AG04450 (cell line): Measurements from ENCODE around the gene EXOC1L. TPM values are rescaled to one million over a fixed set of nuclear protein-coding genes. Genes with fewer than 3 reads are reported as not detected.

Source experiments
- CTCF ChIA-PET: fragments of 300-600, 350-600 bp; formaldehyde crosslinking; extraction: SDS; loops from one replicate; lab custom pipeline; 2022; ENCODE audit warnings: antibody characterized with exemption, inconsistent platforms; lab: Charles Lee
- POLR2A ChIA-PET: fragments of 350-600 bp; formaldehyde crosslinking; extraction: SDS; loops from one replicate; lab custom pipeline; 2021; ENCODE audit warnings: antibody characterized with exemption, inconsistent platforms; lab: Yijun Ruan, JAX
- DNase-seq: peaks from one replicate; pipeline ENCODE4 v3.0.0-alpha.2; 2011; ENCODE audit warnings: low read depth, low spot score
- H3K27ac ChIP-seq: one replicate; pipeline ENCODE4 v1.5.1; 2012; ENCODE audit warnings: low read depth, low read length, control low read depth
- H3K27me3 ChIP-seq: one replicate; pipeline ENCODE4 v1.6.0; 2012; ENCODE audit warnings: low read length; ENCODE audit not compliant: control insufficient read depth, insufficient read depth
- H3K4me3 ChIP-seq: 2 replicates; pipeline ENCODE4 v1.5.1; 2011; ENCODE audit warnings: mild to moderate bottlenecking, low read depth, low read length, control low read depth
- H3K9me3 ChIP-seq: 2 replicates; pipeline ENCODE4 v1.5.1; 2012; ENCODE audit warnings: low read length; ENCODE audit not compliant: control insufficient read depth, insufficient read depth
- CTCF ChIP-seq: IDR thresholded peaks from 2 replicates; pipeline ENCODE4 v1.5.1; 2011; ENCODE audit warnings: low read depth, low read length, control low read depth, inconsistent platforms
- polyA plus RNA-seq: library from polyadenylated mRNA; depleted of rRNA; stranded (reverse); fragments of >200 nt; gene quantifications from 2 replicates; pipeline ENCODE4 v1.2.3, GENCODE V29; 2011

EXOC1L gene
- polyA plus RNA-seq, 1 experiment: not detected

- H3K4me3 ChIP-seq: no peak overlapping the region
- no peak overlapping the region for H3K27ac ChIP-seq
- H3K27me3 ChIP-seq: no peaks in the 10 kb centered on the region
- H3K9me3 ChIP-seq: no peaks in the 10 kb centered on the region
- ChIA-PET POLR2A (interaction anchor here (1.1 kb wide), 1 partner anchor 84 kb away, joined by 6 read pairs; the partner anchor contains the start of gene CEP135), CTCF (interaction anchor here (0.6 to 0.9 kb wide), 3 partner anchors 146 to 502 kb away, joined by 3 to 6 read pairs (median 4); no protein-coding TSS in a partner anchor)
- no peak for TF ChIP-seq CTCF
- no peak for DNase-seq
Observed at GRCh38 chr4:55864577-55865223, 45.1 kb downstream of the EXOC1L start.

GRCh38 chr4:55865228-55865806 is 45.7 kb downstream of the EXOC1L start:
- no peak for DNase-seq
- H3K4me3 ChIP-seq: no peak overlapping the region
- peak overlapping the region; percentile 79 for H3K27ac ChIP-seq
- H3K9me3 ChIP-seq: no peaks in the 10 kb centered on the region
- ChIA-PET CTCF (interaction anchor here (0.5 to 2.6 kb wide), 9 partner anchors 10 to 776 kb away, joined by 3 to 20 read pairs (median 4); partner anchors contain the start of genes CEP135 and SRD5A3), POLR2A (interaction anchor here (1.1 to 1.2 kb wide), 2 partner anchors 11 to 83 kb away, joined by 5 to 6 read pairs; partner anchors contain the start of genes CEP135 and EXOC1)
- TF ChIP-seq CTCF: no peak
- H3K27me3 ChIP-seq: no peaks in the 10 kb centered on the region

- DNase-seq: peak; percentile 72
- no peaks in the 10 kb centered on the region for H3K9me3 ChIP-seq
- no peak for TF ChIP-seq CTCF
- H3K4me3 ChIP-seq: no peak overlapping the region
- POLR2A ChIA-PET: interaction anchor here (0.8 to 1.2 kb wide), 2 partner anchors 13 to 83 kb away, joined by 3 to 5 read pairs; partner anchors contain the start of gene EXOC1
- H3K27me3 ChIP-seq: no peaks in the 10 kb centered on the region
- no peak overlapping the region for H3K27ac ChIP-seq
- CTCF ChIA-PET: interaction anchor here (0.6 to 2.6 kb wide), 19 partner anchors 9 to 775 kb away, joined by 3 to 20 read pairs (median 4); partner anchors contain the start of genes CEP135, CLOCK and SRD5A3
Observed at GRCh38 chr4:55866290-55866907, 46.8 kb downstream of the EXOC1L start.

GRCh38 chr4:55866973-55867574 is 47.5 kb downstream of the EXOC1L start:
- Histone ChIP-seq H3K4me3 (no peak overlapping the region), H3K9me3 (no peaks in the 10 kb centered on the region), H3K27ac (no peak overlapping the region), H3K27me3 (no peaks in the 10 kb centered on the region)
- TF ChIP-seq CTCF: peak; percentile 85
- ChIA-PET POLR2A (interaction anchor here (0.6 kb wide), 1 partner anchor 66 kb away, joined by 4 read pairs; no protein-coding TSS in a partner anchor), CTCF (interaction anchor here (0.6 to 2.6 kb wide), 24 partner anchors 10 to 521 kb away, joined by 3 to 20 read pairs (median 4); partner anchors contain the start of genes CEP135, CLOCK and SRD5A3)
- DNase-seq: no peak
